NCI-H510A (cell line): ENCODE data around the gene AZU1.
"Not testable (repeated sequence)": the region's sequence is repeated elsewhere in the genome, so short reads cannot be mapped to it uniquely, and the experiment has no call there.

ENCODE experiments used
- DNase-seq: peaks from one replicate; lab custom pipeline; 2025; lab: John Stamatoyannopoulos, UW

Gene AZU1

DNA sequence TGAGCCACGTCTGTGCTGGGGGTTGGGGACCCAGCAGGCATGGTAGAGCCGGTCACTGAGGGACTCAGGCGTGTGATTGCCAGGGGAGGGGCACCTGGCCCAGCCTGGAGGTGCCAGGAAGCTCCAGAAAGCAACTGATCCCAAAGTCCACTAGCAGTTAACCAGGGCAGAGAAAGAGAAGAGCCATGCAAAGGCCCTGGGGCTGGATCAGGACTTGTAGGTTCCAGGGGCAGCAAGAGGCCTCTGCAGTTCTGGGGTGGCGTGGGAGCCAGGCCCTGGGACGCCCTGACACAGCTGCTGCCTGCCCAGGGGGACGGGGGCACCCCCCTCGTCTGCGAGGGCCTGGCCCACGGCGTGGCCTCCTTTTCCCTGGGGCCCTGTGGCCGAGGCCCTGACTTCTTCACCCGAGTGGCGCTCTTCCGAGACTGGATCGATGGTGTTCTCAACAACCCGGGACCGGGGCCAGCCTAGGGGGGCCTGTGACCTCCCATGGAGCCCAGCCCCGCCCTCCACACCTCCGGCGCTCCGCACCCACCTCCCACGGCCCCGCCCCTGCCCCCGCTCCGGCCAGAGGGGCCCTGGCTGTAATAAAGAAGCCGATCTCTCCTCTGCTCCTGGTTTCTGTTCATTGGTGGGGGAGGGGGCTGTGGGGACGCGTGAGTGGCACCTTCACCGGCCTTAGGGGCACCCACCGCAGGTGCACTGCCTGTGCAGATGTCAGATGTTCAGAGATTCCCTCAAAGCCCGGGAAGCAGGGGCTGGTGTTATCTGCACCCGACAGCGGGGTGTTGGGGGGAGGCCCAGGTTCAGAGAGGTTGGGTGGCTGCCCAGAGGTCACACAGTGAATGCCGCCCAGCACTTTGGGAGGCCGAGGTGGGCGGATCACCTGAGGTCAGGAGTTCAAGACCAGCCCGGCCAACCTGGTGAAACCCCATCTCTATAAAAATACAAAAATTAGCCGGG lies 4.1 kb downstream of the AZU1 start:
- DNase-seq: no peak

DNA sequence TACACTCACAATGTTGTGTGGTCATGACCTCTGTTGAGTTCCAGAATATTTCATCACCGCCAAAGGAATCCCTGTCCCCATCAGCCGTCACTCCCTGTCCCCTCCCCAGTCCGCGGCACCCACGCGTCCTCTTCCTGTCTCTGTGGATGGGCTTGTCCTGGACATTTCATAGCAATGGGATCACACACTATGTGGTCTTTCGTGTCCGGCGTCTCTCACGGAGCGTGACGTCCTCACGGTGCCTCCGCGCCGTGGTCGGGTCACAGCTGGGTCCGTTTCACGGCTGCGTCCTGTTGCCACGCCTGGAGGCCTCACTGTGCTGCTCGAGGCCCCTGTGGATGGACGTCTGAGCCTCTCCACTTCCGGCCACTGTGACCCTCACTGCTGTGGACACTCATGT lies 6.6 kb downstream of the AZU1 start:
- no peak for DNase-seq

DNA sequence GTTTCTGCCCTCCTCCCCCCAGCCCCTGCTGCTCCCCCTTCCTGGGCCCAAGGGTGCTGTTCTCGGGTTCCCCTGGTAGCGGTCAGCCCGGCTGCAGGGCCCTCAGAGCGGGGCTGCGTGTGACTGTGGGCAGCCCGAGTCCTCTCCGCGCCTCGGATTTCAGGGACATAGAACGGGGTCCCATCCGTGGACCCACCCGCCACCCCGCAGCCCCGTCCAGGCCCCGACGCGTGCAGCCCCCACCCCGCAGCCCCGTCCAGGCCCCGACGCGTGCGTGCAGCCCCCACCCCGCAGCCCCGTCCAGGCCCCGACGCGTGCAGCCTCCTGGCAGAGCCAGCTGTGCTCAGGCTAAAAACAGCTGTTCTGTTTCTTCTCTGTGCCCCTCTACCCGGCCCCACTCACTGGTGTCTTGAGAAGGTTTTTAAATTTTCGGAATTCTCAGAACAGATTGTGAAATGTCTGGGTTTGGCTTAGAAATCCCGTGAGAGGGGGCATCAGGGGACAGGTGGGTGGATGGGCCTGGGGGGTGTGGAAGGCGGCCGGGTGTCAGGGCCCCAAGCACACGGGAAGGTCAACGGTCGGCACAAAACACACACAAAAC lies 7.7 kb downstream of the AZU1 start:
- no peak for DNase-seq

DNA sequence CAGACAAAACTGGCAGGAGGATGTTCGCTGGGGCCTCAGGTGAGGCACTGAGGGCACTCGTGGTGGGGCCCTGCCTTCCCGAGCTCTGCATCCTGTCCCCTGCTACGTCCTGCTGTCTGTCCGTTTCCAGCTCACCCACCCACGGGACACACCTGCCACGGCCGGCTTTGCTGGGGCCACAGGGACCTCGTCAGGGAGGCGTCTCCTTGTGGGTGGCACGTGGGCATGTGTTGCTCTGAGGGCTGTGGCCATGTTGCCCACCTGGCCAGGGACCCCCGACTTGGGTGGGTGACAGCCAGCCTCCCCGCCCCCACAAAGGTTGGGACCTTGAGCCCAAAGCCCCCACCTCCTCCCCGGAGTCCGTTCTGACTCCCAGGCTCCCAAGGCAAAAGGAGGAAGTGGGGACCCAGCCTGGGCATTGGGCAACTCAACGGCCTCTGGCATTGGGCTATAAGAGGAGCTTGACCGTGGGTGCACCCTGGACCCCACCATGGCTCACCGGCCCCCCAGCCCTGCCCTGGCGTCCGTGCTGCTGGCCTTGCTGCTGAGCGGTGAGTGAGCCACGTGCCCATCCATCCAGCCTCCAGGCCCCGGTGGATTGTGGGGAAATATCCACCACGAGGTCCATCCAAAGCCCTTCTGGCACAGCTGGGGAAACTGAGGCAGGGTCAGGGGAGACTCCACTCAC lies 13.0 kb downstream of the AZU1 start, which contains the start of gene PRTN3:
TSS of gene PRTN3 (plus strand) at position 481 of the 688 bp plus-strand sequence. CDS start at position 491, 10 bp downstream.
- no peak for DNase-seq

DNA sequence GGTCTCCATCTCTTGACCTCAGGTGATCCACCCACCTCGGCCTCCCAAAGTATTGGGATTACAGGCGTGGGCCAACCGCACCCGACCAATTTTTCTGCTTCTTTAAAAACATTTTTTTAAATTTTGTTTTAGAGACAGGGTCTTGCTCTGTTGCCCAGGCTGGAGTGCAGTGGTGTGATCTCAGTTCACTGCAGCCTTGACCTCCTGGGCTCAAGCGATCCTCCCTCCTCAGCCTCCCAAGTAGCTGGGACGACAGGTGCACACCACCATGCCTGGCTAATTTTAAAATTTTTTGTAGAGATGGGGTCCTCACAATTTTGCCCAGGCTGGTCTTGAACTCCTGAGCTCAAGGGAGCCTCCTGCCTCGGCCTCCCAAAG lies 15.2 kb downstream of the AZU1 start:
- DNase-seq: not testable (repeated sequence)

DNA sequence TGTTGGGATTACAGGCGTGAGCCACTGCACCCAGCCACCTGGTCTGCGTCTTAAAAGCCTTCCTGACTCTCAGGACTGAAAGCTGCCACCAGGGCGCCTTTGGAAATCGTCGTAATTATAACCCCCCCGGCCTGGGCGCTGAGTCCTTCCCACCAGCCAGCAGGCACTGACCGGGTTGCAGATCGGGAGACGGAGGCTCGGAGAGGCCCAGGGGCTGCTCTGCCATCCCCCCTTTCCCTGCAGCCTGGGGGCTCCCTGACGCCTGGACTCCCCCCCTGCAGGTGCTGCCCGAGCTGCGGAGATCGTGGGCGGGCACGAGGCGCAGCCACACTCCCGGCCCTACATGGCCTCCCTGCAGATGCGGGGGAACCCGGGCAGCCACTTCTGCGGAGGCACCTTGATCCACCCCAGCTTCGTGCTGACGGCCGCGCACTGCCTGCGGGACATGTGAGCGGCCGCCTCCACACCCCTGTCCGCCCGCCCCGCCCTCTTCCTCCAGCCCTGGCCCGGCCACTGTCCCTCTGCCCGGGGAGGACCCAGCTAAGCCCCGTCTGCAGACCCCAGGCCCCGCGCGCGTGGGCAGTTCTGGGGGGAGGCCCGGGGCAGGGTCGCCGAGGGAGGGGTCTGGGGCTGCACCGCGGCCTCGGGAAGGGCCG lies 15.7 kb downstream of the AZU1 start:
- no peak for DNase-seq

DNA sequence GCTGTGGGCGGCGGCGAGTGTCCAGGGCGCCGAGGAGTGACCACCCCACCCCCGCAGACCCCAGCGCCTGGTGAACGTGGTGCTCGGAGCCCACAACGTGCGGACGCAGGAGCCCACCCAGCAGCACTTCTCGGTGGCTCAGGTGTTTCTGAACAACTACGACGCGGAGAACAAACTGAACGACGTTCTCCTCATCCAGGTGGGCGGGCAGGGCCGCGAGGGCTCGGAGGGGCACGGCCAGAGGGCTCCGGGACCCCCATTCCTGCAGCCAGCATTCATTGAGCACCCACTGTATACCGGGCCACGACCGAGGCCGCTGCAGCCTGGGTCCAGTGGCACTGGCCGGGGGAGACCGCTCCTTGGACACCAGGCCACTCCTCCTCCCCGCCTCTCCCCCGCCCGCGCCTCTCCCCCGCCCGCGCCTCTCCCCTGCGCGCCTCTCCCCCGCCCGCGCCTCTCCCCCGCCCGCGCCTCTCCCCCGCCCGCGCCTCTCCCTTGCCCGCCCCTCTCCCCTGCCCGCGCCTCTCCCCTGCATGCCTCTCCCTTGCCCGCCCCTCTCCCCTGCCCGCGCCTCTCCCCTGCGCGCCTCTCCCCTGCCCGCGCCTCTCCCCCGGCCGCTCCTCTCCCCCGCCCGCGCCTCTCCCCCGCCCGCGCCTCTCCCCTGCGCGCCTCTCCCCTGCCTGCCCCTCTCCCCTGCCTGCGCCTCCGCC lies 16.4 kb downstream of the AZU1 start:
- DNase-seq: no peak

DNA sequence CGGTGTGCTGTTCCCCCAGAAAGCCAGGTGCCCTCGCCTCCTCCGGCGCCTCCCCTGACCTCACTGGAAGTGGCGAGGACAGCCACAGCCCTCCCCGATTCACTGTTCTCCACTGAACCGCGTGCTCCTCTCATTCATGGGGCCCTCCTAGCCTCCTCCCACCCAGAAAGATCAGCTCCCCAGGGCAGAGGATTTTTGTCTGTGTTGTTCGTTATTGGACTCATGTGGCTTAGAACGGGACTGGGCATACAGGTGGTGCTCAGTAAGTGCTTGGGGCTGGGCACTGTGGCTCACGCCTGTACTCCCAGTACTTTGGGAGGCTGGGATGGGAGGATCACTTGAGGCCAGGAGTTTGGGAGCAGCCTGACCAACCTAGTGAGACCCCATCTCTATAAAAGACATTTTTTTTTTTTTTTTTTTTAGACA lies 16.9 kb downstream of the AZU1 start:
- no peak for DNase-seq

DNA sequence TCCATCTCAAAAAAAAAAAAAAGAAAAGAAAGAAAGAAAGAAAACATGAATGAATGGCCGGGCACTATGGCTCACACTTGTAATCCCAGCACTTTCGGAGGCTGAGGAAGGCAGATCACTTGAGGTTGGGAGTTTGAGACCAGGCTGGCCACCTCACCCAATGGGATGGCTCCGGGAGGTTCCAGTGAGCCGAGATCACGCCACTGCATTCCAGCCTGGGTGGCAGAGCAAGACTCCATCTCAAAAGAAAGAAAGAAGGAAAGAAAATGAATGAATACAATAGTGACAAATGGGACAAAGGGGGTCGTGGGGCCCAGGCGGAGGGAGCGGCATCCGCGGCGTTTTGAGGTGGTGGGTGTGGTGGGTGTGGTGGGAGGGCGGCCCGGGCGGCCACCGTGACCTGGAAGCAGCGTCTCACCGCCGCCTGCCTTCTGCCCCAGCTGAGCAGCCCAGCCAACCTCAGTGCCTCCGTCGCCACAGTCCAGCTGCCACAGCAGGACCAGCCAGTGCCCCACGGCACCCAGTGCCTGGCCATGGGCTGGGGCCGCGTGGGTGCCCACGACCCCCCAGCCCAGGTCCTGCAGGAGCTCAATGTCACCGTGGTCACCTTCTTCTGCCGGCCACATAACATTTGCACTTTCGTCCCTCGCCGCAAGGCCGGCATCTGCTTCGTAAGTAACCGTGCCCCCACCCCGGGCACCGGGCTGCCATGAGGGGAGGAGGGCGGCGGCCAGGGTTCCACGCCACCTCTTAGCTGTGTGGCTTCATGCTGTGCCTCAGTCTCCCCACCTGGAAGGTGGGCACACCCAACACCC lies 18.3 kb downstream of the AZU1 start:
- no peak for DNase-seq

DNA sequence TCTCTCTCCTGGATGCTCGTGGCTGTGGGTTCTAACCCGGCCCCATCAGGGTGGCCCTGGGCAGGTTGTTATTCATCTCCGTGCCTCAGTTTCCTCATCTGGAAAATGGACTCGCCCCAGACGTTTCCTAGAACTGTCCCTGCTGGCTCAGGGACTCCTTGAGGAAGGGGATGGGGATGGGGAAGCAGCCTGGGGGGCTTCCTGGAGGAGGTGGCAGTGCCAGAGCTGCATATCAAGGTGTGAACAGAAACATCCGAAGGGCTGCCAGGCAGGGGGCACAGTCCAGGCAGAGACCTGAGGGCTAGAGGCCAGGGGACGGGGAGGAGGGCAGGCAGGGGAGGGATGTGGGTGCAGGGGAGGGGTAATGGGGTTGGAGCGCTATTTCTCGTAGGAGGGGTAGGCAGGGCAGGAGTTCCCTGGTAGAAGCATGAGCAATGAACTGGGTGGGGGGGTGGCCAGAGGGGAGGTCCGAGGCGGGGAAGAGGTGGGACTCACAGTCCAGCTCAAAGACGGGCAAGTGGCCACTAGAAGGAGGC lies 20.8 kb downstream of the AZU1 start:
- no peak for DNase-seq

DNA sequence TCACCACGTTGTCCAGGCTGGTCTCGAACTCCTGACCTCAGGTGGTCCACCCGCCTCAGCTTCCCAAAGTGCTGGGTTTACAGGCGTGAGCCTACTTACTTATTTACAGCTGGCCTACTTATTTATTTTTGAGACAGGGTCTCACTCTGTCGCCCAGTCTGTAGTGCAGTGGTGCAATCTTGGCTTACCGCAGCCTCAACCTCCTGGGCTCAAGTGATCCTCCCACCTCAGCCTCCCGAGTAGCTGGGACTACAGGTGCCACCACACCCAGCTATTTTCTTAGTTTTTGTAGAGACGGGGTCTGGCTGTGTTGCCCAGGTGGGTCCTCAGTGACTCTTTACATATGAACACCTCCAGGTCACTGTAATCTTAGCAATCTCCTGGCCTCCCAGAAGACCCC lies 21.6 kb downstream of the AZU1 start:
- not testable (repeated sequence) for DNase-seq

DNA sequence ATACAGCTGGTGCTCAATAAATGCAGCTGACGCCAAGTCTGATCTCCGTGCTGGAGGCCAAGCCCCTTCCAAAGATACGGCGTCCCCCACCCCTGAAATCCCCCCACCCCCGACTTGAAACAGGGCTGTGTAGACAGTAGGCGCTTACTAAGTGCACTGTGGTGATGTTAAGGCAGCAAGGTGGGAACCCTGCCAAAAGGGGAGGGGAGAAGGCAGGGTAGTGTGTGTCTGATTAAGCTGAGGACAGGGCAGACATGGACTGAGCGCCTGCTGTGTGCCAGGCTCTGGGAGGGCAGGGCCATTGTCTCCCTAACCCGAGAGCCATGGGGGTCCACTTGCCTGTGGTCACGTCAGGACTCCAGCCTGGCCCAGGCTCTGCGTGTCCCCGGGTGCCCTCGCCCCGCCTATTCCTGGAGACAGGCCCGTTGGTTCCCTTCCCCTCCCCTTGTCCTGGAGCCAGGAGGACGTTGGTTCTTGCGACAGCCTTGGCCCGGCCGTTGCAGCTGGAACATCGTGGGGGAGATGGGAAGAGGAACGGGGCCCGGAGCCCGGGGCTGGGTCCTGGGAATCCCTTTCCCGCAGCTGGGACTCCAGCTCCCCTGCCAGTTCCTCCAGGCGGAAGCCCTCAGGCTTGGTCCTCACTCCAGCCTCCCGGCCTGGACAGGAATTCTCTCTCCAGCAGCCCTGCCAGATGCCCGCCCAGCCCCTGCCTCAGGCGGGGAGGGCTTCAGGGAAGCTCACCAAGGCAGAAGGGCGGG lies 22.8 kb downstream of the AZU1 start:
- no peak for DNase-seq

DNA sequence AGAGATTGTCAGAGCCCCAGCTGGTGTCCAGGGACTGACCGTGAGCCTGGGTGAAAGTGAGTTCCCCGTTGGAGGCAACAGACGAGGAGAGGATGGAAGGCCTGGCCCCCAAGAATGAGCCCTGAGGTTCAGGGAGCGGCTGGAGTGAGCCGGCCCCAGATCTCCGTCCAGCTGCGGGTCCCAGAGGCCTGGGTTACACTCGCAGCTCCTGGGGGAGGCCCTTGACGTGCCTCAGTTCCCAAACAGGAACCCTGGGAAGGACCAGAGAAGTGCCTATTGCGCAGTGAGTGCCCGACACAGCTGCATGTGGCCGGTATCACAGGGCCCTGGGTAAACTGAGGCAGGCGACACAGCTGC lies 23.3 kb downstream of the AZU1 start:
- DNase-seq: no peak

DNA sequence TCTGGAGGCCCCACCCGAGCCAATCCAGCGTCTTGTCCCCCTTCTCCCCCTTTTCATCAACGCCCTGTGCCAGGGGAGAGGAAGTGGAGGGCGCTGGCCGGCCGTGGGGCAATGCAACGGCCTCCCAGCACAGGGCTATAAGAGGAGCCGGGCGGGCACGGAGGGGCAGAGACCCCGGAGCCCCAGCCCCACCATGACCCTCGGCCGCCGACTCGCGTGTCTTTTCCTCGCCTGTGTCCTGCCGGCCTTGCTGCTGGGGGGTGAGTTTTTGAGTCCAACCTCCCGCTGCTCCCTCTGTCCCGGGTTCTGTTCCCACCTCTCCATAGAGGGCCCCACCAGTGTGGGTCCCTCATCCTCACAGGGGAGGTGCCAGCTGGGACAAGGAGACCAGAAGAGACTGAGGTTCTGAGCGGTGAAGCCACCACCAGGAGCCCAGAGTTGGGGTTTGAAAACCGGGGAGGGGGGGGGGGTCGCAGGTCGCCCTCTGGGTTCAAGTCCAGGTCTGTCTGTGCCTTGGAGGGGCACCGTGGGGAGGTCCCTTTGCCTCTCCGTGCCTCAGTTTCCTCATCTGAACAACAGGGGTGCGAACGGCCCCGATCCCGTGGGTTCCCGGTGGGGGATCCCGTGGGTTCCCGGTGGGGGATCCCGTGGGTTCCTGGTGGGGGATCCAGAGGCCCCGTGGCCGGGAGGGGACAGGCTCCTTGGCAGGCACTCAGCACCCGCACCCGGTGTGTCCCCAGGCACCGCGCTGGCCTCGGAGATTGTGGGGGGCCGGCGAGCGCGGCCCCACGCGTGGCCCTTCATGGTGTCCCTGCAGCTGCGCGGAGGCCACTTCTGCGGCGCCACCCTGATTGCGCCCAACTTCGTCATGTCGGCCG lies 24.7 kb downstream of the AZU1 start, which contains the start of gene ELANE:
TSS of gene ELANE (plus strand) at position 168 of the 878 bp plus-strand sequence. CDS start at position 194, 26 bp downstream.
- no peak for DNase-seq

DNA sequence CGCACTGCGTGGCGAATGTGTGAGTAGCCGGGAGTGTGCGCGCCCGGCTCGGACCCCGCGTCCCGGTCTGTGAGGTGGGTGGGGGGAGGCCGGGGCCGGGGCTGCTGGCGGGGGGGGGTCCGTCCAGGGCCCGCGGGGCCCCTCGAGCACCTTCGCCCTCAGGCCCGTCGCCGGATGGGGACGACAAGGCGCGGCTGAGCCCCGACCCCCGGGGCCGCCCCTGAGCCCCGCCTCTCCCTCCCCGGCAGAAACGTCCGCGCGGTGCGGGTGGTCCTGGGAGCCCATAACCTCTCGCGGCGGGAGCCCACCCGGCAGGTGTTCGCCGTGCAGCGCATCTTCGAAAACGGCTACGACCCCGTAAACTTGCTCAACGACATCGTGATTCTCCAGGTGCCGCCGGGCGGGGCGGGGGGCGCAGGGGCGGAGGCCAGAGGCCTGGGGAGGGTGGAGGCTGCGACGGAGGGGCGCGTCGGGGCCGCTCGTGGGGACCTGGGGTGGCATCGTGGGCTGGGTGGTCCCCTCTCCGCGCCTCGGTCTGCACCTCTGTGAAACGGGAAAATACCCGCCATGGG lies 25.5 kb downstream of the AZU1 start:
- DNase-seq: no peak

DNA sequence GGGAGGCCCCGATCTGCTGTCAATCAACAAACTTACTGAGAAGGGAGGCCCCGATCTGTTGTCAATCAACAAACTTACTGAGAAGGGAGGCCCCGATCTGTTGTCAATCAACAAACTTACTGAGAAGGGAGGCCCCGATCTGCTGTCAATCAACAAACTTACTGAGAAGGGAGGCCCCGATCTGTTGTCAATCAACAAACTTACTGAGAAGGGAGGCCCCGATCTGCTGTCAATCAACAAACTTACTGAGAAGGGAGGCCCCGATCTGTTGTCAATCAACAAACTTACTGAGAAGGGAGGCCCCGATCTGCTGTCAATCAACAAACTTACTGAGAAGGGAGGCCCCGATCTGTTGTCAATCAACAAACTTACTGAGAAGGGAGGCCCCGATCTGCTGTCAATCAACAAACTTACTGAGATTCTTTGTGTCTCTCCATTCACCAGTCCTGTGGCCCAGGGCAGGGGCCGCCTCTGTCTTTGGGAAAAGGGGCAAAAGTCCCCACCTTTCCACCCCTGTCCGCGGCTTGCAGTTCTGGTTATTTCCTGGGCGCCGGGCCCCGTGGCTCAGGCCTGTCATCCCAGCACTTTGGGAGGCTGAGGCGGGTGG lies 26.1 kb downstream of the AZU1 start:
- not testable (repeated sequence) for DNase-seq

DNA sequence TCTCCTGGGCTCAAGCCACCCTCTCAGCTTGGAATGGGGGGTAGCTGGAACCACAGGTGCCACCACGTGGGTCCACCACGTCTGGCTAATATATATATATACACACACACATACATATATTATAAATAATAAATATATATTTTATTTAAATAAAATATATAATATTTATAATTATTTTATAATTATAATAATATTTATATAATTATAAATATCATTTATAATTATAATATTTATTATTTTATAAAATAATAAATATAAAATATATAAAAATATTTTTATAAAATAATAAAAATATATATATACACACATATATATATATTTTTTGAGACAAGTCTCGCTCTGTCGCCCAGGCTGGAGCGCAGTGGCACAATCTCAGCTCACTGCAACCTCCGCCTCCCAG lies 26.9 kb downstream of the AZU1 start:
- no peak for DNase-seq

DNA sequence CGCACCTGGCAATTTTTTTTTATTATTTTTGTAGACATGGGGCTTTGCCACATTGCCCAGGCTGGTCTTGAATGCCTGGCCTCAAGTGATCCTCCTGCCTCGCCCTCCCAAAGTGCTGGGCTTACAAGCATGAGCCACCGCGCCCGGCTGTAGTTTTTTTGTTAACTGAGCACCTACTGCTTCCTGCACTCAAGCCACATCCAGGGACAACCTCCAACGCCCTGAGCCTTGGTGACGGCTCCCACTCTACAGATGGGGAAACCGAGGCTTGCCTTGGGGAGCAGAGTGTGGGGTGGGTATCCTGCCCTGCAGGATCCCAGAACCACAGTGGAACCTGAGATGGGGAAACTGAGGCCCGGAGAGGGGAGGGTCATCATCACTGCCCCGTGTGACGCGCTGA lies 27.5 kb downstream of the AZU1 start:
- DNase-seq: no peak
